Lower leg skin (tissue), 3 donors: ENCODE measurements around the gene SH2D7.

Source experiments
- POLR2A ChIP-seq, 2 donors: fragments of 450-650 bp; IDR thresholded peaks; one replicate each; pipeline ENCODE4 v1.6.1; 2016 to 2017; ENCODE audit warnings: antibody characterized with exemption in 2 of 2, mild to moderate bottlenecking in 1 of 2, moderate library complexity in 1 of 2
- TF ChIP-seq, protein P1 (sequence below), 3 donors: fragments of 450-650 bp; IDR thresholded peaks; one replicate each; pipeline ENCODE4 v1.5.1; 2016; ENCODE audit warnings: antibody characterized with exemption in 3 of 3, mild to moderate bottlenecking in 3 of 3, moderate library complexity in 2 of 3

DNA sequence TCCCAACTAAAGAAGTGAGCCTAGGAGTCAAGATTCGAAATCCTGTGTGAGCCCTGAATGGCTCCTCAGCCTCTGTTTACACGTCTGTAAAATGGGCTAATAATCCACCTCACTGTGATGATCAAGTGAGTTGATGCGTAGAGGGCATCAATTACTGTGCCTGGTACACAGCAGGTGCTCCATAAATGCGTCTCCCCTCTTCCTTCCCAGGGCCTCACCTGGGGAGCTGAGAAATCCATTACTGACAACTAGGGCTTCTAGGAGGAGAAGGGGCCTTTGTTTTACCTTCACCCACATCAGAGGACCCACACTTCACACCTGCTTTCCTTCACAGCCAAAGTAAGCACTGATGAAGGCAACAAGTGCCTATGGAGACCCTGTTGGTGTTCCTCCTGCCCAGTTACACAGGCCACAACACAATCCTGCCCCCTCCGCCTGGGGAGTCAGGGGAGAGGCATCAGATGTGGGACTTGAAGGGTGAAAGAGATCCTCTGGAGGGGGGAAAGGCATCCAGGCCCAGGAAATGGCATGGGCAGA lies 37.5 kb downstream of the SH2D7 start:
- TF ChIP-seq, protein P1, sequence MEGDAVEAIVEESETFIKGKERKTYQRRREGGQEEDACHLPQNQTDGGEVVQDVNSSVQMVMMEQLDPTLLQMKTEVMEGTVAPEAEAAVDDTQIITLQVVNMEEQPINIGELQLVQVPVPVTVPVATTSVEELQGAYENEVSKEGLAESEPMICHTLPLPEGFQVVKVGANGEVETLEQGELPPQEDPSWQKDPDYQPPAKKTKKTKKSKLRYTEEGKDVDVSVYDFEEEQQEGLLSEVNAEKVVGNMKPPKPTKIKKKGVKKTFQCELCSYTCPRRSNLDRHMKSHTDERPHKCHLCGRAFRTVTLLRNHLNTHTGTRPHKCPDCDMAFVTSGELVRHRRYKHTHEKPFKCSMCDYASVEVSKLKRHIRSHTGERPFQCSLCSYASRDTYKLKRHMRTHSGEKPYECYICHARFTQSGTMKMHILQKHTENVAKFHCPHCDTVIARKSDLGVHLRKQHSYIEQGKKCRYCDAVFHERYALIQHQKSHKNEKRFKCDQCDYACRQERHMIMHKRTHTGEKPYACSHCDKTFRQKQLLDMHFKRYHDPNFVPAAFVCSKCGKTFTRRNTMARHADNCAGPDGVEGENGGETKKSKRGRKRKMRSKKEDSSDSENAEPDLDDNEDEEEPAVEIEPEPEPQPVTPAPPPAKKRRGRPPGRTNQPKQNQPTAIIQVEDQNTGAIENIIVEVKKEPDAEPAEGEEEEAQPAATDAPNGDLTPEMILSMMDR (IDR thresholded peaks at IDR 0.05): no peak
- no peak for TF ChIP-seq POLR2A (IDR thresholded peaks at IDR 0.05)
